Muscle of leg (tissue), 11 donors: ENCODE results near the gene FARP1. TPM values are rescaled to one million over a fixed set of nuclear protein-coding genes. Genes with fewer than 3 reads are reported as not detected.

ENCODE experiments used
- DNase-seq: peaks from one replicate; pipeline ENCODE4 v3.0.0; 2013
- H3K27ac ChIP-seq: one replicate; pipeline ENCODE4 v1.5.1; 2013; ENCODE audit warnings: mild to moderate bottlenecking, low read length, control low read depth
- H3K27me3 ChIP-seq: one replicate; pipeline ENCODE4 v1.6.1; 2013; ENCODE audit warnings: low read length; ENCODE audit not compliant: control insufficient read depth, insufficient read depth
- H3K36me3 ChIP-seq: one replicate; pipeline ENCODE4 v1.6.1; 2013; ENCODE audit warnings: low read length; ENCODE audit not compliant: control insufficient read depth, insufficient read depth
- H3K4me1 ChIP-seq: one replicate; pipeline ENCODE4 v1.6.1; 2013; ENCODE audit warnings: low read length; ENCODE audit not compliant: control insufficient read depth, insufficient read depth
- H3K4me3 ChIP-seq: one replicate; pipeline ENCODE4 v1.5.1; 2013; ENCODE audit warnings: low read length, control low read depth
- H3K9me3 ChIP-seq: replicated peaks from 2 replicates; pipeline ENCODE4 v1.6.1; 2013; ENCODE audit warnings: low read depth, low read length; ENCODE audit not compliant: control insufficient read depth
- WGBS: methylation state at CpG from one replicate; pipeline ENCODE4 v1.1.5; 2013; ENCODE audit warnings: missing lambda C conversion rate; ENCODE audit not compliant: insufficient coverage; 5-methylcytosine and 5-hydroxymethylcytosine counted together
- polyA plus RNA-seq, 8 donors: library from polyadenylated mRNA; unstranded; fragments of 120-200 nt; gene quantifications; one replicate each; pipeline versions ENCODE4 v1.2.1 to v1.2.3, GENCODE V29; 2013; ENCODE audit warnings: inconsistent platforms in 1 of 8, low replicate concordance in 1 of 8; ENCODE audit not compliant: insufficient read length in 8 of 8, insufficient read depth in 1 of 8
- total RNA-seq: library from RNA; stranded (reverse); fragments of 120-200 nt; gene quantifications from one replicate; pipeline ENCODE4 v1.2.4, GENCODE V29; 2013

The FARP1 gene
- total and polyA plus RNA-seq, 9 donors: 37.8 to 90.7 (median 74.3) TPM

GRCh38 chr13:98199480-98199879 lies 56.6 kb downstream of the FARP1 start:
- no peaks in the 10 kb centered on the region for H3K4me1 ChIP-seq
- no peak overlapping the region for H3K4me3 ChIP-seq
- no peaks in the 10 kb centered on the region for H3K27me3 ChIP-seq
- no peak overlapping the region for H3K27ac ChIP-seq
- peaks cover 7% of the 10 kb centered on the region for H3K9me3 ChIP-seq
- DNase-seq: no peak
- H3K36me3 ChIP-seq: no peaks in the 10 kb centered on the region
- WGBS: 0% methylated on average over 2 of the region's 4 CpGs

GRCh38 chr13:98200211-98200878 lies 57.5 kb downstream of the FARP1 start:
- H3K4me1 ChIP-seq: no peaks in the 10 kb centered on the region
- DNase-seq: no peak
- 100% methylated on average over 1 of the region's 5 CpGs for WGBS
- H3K9me3 ChIP-seq: peaks cover 12% of the 10 kb centered on the region
- H3K27ac ChIP-seq: no peak overlapping the region
- H3K27me3 ChIP-seq: no peaks in the 10 kb centered on the region
- H3K36me3 ChIP-seq: no peaks in the 10 kb centered on the region
- H3K4me3 ChIP-seq: no peak overlapping the region

GRCh38 chr13:98201189-98201588 lies 58.3 kb downstream of the FARP1 start:
- WGBS: 77% methylated on average over 7 of the region's 8 CpGs
- Histone ChIP-seq H3K4me1 (no peaks in the 10 kb centered on the region), H3K4me3 (no peak overlapping the region), H3K36me3 (no peaks in the 10 kb centered on the region), H3K27me3 (no peaks in the 10 kb centered on the region), H3K27ac (no peak overlapping the region), H3K9me3 (peaks cover 18% of the 10 kb centered on the region)
- no peak for DNase-seq

- Histone ChIP-seq H3K9me3 (peaks cover 19% of the 10 kb centered on the region), H3K27ac (no peak overlapping the region), H3K4me1 (no peaks in the 10 kb centered on the region), H3K36me3 (no peaks in the 10 kb centered on the region), H3K4me3 (no peak overlapping the region), H3K27me3 (no peaks in the 10 kb centered on the region)
- 83% methylated on average over 3 of the region's 6 CpGs for WGBS
- no peak for DNase-seq
Observed at GRCh38 chr13:98201984-98202383, 59.1 kb downstream of the FARP1 start.

- peaks cover 19% of the 10 kb centered on the region for H3K9me3 ChIP-seq
- WGBS: 73% methylated on average over 3 of the region's 8 CpGs
- H3K27me3 ChIP-seq: no peaks in the 10 kb centered on the region
- H3K4me3 ChIP-seq: no peak overlapping the region
- no peaks in the 10 kb centered on the region for H3K36me3 ChIP-seq
- H3K4me1 ChIP-seq: peaks cover 4% of the 10 kb centered on the region
- H3K27ac ChIP-seq: no peak overlapping the region
- DNase-seq: no peak
Observed at GRCh38 chr13:98203646-98204326, 60.9 kb downstream of the FARP1 start.

GRCh38 chr13:98204546-98204945 lies 61.7 kb downstream of the FARP1 start:
- H3K27me3 ChIP-seq: no peaks in the 10 kb centered on the region
- H3K36me3 ChIP-seq: no peaks in the 10 kb centered on the region
- peaks cover 4% of the 10 kb centered on the region for H3K4me1 ChIP-seq
- H3K9me3 ChIP-seq: peaks cover 19% of the 10 kb centered on the region
- H3K4me3 ChIP-seq: no peak overlapping the region
- no peak for DNase-seq
- H3K27ac ChIP-seq: no peak overlapping the region
- 67% methylated on average over 1 of the region's 2 CpGs for WGBS

GRCh38 chr13:98206946-98207345 lies 64.1 kb downstream of the FARP1 start:
- no peaks in the 10 kb centered on the region for H3K27me3 ChIP-seq
- H3K9me3 ChIP-seq: peaks cover 19% of the 10 kb centered on the region
- DNase-seq: peak; percentile 80
- no peak overlapping the region for H3K4me3 ChIP-seq
- H3K4me1 ChIP-seq: peaks cover 4% of the 10 kb centered on the region
- WGBS: no CpG with 5 or more reads among the region's 4 CpGs
- peak overlapping the region; percentile 64 for H3K27ac ChIP-seq
- H3K36me3 ChIP-seq: no peaks in the 10 kb centered on the region

- Histone ChIP-seq H3K36me3 (no peaks in the 10 kb centered on the region), H3K9me3 (peaks cover 19% of the 10 kb centered on the region), H3K27ac (peak overlapping the region; percentile 64), H3K4me3 (no peak overlapping the region), H3K27me3 (no peaks in the 10 kb centered on the region), H3K4me1 (peaks cover 4% of the 10 kb centered on the region)
- peak; percentile 45 for DNase-seq
- WGBS: 35% methylated on average over 2 of the region's 4 CpGs
Observed at GRCh38 chr13:98207416-98207815, 64.5 kb downstream of the FARP1 start.

GRCh38 chr13:98208606-98209005 lies 65.7 kb downstream of the FARP1 start:
- Histone ChIP-seq H3K36me3 (no peaks in the 10 kb centered on the region), H3K27ac (no peak overlapping the region), H3K4me1 (peaks cover 11% of the 10 kb centered on the region), H3K27me3 (no peaks in the 10 kb centered on the region), H3K9me3 (peaks cover 16% of the 10 kb centered on the region), H3K4me3 (no peak overlapping the region)
- no peak for DNase-seq
- WGBS: 76% methylated on average over 5 of the region's 5 CpGs

GRCh38 chr13:98212763-98213162 lies 69.9 kb downstream of the FARP1 start:
- Histone ChIP-seq H3K4me1 (peaks cover 38% of the 10 kb centered on the region), H3K27me3 (no peaks in the 10 kb centered on the region), H3K9me3 (no peaks in the 10 kb centered on the region), H3K27ac (no peak overlapping the region), H3K4me3 (no peak overlapping the region), H3K36me3 (peaks cover 7% of the 10 kb centered on the region)
- DNase-seq: no peak
- no CpG with 5 or more reads among the region's 5 CpGs for WGBS
